HepG2 (cell line): ENCODE data around the gene TEKTIP1. TPM values are rescaled to one million over a fixed set of nuclear protein-coding genes. Genes with fewer than 3 reads are reported as not detected.

Experiments used
- DNMT3B ChIP-seq: conservative IDR thresholded peaks from 2 replicates; pipeline ENCODE4 v1.6.1; 2016; ENCODE audit warnings: missing biosample characterization, control low read depth
- KDM5A ChIP-seq: fragments of 200-600 bp; sonication (generic); IDR thresholded peaks from 2 replicates; pipeline ENCODE4 v1.7.0; 2018; ENCODE audit warnings: antibody characterized with exemption, mild to moderate bottlenecking, low read length, borderline replicate concordance
- SRF ChIP-seq: IDR thresholded peaks from 2 replicates; pipeline ENCODE4 v1.6.1; 2011; ENCODE audit warnings: mild to moderate bottlenecking, low read depth, low read length, moderate library complexity
- WIZ ChIP-seq: sonication (generic); formaldehyde crosslinking; IDR thresholded peaks from 2 replicates; pipeline ENCODE4 v1.5.1; 2020; ENCODE audit warnings: mild to moderate bottlenecking, missing genetic modification reagents
- ZFP1 ChIP-seq: IDR thresholded peaks from 2 replicates; pipeline ENCODE4 v1.6.1; 2016
- ZNF441 ChIP-seq: sonication (generic); formaldehyde crosslinking; IDR thresholded peaks from 2 replicates; pipeline ENCODE4 v1.7.0; 2021; ENCODE audit warnings: missing genetic modification reagents, borderline replicate concordance
- ZNF839 ChIP-seq: sonication (generic); formaldehyde crosslinking; IDR thresholded peaks from 2 replicates; pipeline ENCODE4 v1.4.0; 2020; ENCODE audit warnings: missing genetic modification reagents, mild to moderate bottlenecking, borderline replicate concordance
- polyA plus RNA-seq, 8 experiments: library from polyadenylated mRNA; depleted of rRNA in 3 of 8; stranded (reverse) in 7 of 8; unstranded in 1 of 8; fragments of >200 nt; fragmentation: Illumina TruSeq in 4 of 8; extraction: Trizol in 4 of 8; gene quantifications; 2 replicates each; pipeline versions ENCODE4 v1.2.1 to v1.2.3, GENCODE V29; 2011 to 2016; ENCODE audit warnings: low read depth in 4 of 8, missing spikeins in 1 of 8, mixed read lengths in 1 of 8; ENCODE audit not compliant: insufficient read depth in 1 of 8
- total RNA-seq, 5 experiments: library from RNA; depleted of rRNA; stranded (reverse); fragments of >200 nt; fragmentation: Illumina TruSeq; extraction: Trizol; gene quantifications; 2 replicates each; pipeline ENCODE4 v1.2.3, GENCODE V29; 2016; ENCODE audit warnings: low read depth in 1 of 5
- TF ChIP-seq, protein P1 (sequence below): IDR thresholded peaks from 2 replicates; pipeline ENCODE4 v1.6.1; 2016; ENCODE audit warnings: mild to moderate bottlenecking
- TF ChIP-seq, protein P2 (sequence below): IDR thresholded peaks from 2 replicates; pipeline ENCODE4 v1.6.1; 2016; ENCODE audit warnings: missing genetic modification reagents, missing compliant biosample characterization
- TF ChIP-seq, protein P3 (sequence below): sonication (generic); formaldehyde crosslinking; IDR thresholded peaks from 2 replicates; pipeline ENCODE4 v1.5.1; 2020; ENCODE audit warnings: mild to moderate bottlenecking, missing genetic modification reagents, borderline replicate concordance
- TF ChIP-seq, protein P4 (sequence below): IDR thresholded peaks from 2 replicates; pipeline ENCODE4 v1.6.1; 2012; ENCODE audit warnings: low read length, improper control_type of control experiment

The TEKTIP1 gene
- total and polyA plus RNA-seq, 2 of the 13 experiments (the other 11 are each of a cell fraction or from before 2014, with no cell fraction given): not detected

DNA sequence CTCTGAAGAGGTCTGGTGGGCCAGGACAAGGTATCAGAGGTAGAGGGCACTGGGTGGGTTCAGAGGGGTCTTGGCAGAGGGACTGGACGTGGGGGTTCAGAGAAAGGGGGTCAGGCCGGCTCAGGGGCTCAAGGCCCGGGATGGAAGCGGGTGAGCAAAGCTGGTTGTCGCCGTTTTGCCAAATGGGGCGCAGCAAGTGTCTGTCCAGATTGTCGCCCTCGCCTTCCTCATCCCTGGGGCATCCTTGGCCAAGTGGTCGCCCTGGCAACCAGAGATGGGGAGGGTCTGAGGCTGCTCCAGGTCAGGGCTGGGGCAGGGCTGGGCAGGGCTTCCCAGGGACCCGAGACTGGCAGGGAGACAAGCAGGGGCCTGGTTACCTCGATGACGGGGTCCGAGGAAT lies 45.3 kb upstream of the TEKTIP1 start (continued):
- TF ChIP-seq, protein P1, sequence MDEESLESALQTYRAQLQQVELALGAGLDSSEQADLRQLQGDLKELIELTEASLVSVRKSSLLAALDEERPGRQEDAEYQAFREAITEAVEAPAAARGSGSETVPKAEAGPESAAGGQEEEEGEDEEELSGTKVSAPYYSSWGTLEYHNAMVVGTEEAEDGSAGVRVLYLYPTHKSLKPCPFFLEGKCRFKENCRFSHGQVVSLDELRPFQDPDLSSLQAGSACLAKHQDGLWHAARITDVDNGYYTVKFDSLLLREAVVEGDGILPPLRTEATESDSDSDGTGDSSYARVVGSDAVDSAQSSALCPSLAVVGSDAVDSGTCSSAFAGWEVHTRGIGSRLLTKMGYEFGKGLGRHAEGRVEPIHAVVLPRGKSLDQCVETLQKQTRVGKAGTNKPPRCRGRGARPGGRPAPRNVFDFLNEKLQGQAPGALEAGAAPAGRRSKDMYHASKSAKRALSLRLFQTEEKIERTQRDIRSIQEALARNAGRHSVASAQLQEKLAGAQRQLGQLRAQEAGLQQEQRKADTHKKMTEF (CRISPR knock-in tag): no peak
- TF ChIP-seq, protein P2, sequence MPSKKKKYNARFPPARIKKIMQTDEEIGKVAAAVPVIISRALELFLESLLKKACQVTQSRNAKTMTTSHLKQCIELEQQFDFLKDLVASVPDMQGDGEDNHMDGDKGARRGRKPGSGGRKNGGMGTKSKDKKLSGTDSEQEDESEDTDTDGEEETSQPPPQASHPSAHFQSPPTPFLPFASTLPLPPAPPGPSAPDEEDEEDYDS (CRISPR knock-in tag): no peak
- TF ChIP-seq WIZ (CRISPR knock-in tag) (no peak), SRF (no peak), DNMT3B (CRISPR knock-in tag) (no peak), KDM5A (no peak), ZNF441 (CRISPR knock-in tag) (no peak), ZFP1 (CRISPR knock-in tag) (no peak), ZNF839 (CRISPR knock-in tag) (no peak)
- TF ChIP-seq, protein P3, sequence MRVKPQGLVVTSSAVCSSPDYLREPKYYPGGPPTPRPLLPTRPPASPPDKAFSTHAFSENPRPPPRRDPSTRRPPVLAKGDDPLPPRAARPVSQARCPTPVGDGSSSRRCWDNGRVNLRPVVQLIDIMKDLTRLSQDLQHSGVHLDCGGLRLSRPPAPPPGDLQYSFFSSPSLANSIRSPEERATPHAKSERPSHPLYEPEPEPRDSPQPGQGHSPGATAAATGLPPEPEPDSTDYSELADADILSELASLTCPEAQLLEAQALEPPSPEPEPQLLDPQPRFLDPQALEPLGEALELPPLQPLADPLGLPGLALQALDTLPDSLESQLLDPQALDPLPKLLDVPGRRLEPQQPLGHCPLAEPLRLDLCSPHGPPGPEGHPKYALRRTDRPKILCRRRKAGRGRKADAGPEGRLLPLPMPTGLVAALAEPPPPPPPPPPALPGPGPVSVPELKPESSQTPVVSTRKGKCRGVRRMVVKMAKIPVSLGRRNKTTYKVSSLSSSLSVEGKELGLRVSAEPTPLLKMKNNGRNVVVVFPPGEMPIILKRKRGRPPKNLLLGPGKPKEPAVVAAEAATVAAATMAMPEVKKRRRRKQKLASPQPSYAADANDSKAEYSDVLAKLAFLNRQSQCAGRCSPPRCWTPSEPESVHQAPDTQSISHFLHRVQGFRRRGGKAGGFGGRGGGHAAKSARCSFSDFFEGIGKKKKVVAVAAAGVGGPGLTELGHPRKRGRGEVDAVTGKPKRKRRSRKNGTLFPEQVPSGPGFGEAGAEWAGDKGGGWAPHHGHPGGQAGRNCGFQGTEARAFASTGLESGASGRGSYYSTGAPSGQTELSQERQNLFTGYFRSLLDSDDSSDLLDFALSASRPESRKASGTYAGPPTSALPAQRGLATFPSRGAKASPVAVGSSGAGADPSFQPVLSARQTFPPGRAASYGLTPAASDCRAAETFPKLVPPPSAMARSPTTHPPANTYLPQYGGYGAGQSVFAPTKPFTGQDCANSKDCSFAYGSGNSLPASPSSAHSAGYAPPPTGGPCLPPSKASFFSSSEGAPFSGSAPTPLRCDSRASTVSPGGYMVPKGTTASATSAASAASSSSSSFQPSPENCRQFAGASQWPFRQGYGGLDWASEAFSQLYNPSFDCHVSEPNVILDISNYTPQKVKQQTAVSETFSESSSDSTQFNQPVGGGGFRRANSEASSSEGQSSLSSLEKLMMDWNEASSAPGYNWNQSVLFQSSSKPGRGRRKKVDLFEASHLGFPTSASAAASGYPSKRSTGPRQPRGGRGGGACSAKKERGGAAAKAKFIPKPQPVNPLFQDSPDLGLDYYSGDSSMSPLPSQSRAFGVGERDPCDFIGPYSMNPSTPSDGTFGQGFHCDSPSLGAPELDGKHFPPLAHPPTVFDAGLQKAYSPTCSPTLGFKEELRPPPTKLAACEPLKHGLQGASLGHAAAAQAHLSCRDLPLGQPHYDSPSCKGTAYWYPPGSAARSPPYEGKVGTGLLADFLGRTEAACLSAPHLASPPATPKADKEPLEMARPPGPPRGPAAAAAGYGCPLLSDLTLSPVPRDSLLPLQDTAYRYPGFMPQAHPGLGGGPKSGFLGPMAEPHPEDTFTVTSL (CRISPR knock-in tag): no peak
- TF ChIP-seq, protein P4, sequence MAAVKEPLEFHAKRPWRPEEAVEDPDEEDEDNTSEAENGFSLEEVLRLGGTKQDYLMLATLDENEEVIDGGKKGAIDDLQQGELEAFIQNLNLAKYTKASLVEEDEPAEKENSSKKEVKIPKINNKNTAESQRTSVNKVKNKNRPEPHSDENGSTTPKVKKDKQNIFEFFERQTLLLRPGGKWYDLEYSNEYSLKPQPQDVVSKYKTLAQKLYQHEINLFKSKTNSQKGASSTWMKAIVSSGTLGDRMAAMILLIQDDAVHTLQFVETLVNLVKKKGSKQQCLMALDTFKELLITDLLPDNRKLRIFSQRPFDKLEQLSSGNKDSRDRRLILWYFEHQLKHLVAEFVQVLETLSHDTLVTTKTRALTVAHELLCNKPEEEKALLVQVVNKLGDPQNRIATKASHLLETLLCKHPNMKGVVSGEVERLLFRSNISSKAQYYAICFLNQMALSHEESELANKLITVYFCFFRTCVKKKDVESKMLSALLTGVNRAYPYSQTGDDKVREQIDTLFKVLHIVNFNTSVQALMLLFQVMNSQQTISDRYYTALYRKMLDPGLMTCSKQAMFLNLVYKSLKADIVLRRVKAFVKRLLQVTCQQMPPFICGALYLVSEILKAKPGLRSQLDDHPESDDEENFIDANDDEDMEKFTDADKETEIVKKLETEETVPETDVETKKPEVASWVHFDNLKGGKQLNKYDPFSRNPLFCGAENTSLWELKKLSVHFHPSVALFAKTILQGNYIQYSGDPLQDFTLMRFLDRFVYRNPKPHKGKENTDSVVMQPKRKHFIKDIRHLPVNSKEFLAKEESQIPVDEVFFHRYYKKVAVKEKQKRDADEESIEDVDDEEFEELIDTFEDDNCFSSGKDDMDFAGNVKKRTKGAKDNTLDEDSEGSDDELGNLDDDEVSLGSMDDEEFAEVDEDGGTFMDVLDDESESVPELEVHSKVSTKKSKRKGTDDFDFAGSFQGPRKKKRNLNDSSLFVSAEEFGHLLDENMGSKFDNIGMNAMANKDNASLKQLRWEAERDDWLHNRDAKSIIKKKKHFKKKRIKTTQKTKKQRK: no peak
